Ramos (cell line): ENCODE results near the gene EVA1B.

Source experiments
- in situ Hi-C: fragments of 300-500 bp; cut with MboI; formaldehyde crosslinking; loops from one replicate; pipeline ENCODE4 v1.14.3; 2022; ENCODE audit warnings: low sequenced_read_pairs; ENCODE audit not compliant: unreplicated experiment

The EVA1B gene

GRCh38 chr1:36349241-36349671 lies 25.8 kb upstream of the EVA1B start:
- in situ Hi-C loops, result loop anchor here (5.0 kb wide), 1 partner anchor 68 kb away; no protein-coding TSS in a partner anchor

DNA sequence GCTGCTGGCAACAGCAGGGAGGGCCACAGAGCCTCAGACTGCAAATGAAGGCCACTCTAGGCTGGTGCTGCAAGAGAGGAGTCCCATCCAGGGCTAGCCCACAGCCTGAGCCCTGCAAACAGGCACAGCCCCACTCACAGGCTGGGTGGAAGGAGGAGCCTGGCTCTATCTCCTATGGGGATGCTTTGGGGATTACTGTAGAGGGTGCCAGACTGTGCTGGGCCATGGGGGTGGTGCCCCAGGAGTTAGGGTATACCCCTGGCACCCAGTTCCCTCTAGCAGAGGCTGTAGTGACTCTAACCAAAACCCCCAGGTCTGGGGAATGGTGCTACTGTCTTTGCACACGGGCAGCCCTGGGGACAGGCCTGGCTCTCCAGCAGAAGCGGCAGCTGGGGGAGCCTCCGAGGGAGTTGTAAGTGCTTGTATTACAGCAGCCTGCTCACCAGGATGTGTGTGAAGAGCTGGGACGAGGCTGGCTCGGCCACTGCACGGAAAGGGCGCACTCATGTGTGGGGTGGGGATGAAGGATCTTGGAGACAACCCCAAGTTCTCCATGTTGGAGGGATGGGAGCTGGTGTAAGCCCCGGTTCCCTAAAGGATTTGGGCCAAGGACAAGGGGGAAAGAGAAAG lies 23.4 kb upstream of the EVA1B start:
- in situ Hi-C loops, result loop anchor here (5.0 kb wide), 1 partner anchor 70 kb away; no protein-coding TSS in a partner anchor

- in situ Hi-C loops, result loop anchor here (5.0 kb wide), 1 partner anchor 72 kb away; no protein-coding TSS in a partner anchor
Observed at GRCh38 chr1:36345353-36345752, 21.9 kb upstream of the EVA1B start.

DNA sequence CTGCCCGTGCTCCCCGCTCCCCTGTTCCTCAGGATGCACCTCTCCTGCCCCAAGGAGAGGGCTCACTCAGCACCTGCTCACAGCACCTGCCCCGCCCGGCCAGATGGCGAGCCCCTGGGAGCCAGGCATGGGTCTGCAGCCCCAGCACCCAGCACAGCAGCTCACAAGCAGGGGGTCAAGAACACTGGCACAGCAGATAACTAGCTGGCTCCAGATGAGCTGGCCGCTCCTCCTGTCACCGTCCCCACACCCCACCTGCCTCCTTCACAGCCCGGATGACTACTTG lies 20.9 kb upstream of the EVA1B start:
- in situ Hi-C loops, result no loop called here

GRCh38 chr1:36343651-36344394 lies 20.4 kb upstream of the EVA1B start:
- in situ Hi-C loops, result no loop called here

GRCh38 chr1:36342426-36343185 lies 19.2 kb upstream of the EVA1B start:
- in situ Hi-C loops, result no loop called here

- in situ Hi-C loops, result no loop called here
Observed at GRCh38 chr1:36341626-36342320, 18.3 kb upstream of the EVA1B start.

DNA sequence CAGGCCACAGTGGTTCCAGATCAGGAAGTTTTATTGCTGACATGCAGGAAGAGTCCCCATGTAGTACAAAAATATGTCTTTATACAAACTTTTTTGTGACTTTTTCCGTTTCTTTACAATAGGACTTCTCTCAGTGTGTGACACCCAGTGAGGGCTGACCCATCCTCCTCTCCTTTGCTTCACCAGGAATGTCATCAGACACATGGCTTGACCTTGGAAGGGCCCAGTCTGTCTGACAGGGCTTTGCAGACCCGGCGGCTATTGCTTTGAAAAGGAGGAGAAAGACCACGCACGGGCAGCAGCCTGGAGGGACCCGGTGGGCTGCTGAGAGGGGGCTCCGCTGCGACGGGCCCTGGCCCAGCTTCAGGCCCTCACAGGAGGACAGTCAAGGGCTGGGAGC lies 16.2 kb upstream of the EVA1B start:
- in situ Hi-C loops, result no loop called here

GRCh38 chr1:36339215-36339614 lies 15.8 kb upstream of the EVA1B start:
- in situ Hi-C loops, result no loop called here

- in situ Hi-C loops, result no loop called here
Observed at GRCh38 chr1:36337830-36338229, 14.4 kb upstream of the EVA1B start.

- in situ Hi-C loops, result no loop called here
Observed at GRCh38 chr1:36330940-36331339, 7.5 kb upstream of the EVA1B start.

DNA sequence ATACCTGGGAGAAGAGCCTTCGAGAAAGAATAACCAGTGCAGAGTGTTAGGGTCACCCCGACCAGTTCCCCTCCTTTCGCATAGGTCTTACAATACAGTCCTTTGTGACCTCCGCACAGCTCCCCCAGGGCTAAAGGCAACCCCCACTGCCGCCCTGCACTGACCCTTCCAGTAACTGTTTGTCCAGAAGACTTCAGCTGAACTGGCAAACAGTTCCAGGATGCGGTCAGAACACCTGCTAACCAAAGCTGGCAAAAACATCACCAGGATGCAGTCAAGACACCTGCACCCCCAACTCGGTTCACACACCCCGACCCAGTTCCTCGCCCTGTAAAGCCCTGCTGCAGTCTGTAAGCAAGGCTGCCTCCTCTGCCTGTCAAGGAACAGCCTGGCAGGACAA lies 6.4 kb upstream of the EVA1B start:
- in situ Hi-C loops, result no loop called here

DNA sequence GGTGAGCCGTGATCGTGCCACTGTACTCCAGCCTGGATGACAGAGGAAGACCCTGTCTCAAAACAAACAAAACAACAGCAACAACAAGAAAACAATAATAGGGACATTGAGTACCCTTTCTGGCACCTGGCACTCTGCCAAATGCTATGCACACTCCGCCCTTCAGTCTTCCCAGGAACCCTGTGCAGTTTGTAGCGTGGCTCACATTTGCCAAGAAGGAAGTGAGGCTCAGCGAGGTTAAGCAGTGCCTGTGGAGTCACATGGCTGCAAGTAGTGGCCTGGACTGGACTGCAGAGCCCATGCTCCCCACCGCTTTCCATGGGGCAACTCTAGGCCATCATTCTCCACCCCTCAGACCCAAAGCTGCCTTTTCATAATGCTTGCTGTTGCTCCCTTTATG lies 5.3 kb upstream of the EVA1B start:
- in situ Hi-C loops, result no loop called here

GRCh38 chr1:36328088-36328480 lies 4.6 kb upstream of the EVA1B start:
- in situ Hi-C loops, result no loop called here

DNA sequence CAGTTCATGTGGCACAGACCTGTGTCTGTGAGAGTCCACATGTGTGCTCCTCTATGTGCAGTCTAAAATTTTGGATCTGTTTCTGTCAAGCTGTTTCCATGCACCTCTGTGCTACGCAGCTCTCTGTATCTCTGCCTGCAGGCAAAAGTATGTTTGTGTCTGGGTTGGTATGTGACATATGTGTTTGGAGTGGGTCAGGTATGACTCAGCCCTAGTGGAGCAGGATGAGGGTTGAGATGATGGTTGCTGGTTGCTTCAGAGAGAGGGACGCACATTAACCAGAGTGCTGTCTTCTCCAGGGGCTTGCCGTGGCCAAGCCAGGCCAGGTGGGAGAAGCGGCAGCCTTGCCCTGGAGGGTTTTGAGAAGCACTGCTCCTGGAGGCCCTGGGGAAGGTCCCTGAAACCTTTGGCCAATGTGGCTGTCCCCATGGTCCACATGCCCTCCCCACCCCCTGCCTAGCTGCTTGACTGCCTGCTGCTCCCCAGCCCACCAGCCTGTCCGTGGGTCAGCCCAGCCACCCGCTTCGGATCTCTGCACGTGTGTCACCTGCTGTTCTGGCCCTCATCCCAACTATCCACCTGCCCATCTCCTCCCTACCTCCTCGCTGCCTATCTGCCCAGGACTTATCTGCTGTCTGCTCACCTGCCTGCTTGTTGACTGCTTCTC lies 4.1 kb upstream of the EVA1B start:
- in situ Hi-C loops, result no loop called here

GRCh38 chr1:36326499-36326898 lies 3.1 kb upstream of the EVA1B start:
- in situ Hi-C loops, result no loop called here

- in situ Hi-C loops, result no loop called here
Observed at GRCh38 chr1:36324353-36324703, 883 bp upstream of the EVA1B start.

DNA sequence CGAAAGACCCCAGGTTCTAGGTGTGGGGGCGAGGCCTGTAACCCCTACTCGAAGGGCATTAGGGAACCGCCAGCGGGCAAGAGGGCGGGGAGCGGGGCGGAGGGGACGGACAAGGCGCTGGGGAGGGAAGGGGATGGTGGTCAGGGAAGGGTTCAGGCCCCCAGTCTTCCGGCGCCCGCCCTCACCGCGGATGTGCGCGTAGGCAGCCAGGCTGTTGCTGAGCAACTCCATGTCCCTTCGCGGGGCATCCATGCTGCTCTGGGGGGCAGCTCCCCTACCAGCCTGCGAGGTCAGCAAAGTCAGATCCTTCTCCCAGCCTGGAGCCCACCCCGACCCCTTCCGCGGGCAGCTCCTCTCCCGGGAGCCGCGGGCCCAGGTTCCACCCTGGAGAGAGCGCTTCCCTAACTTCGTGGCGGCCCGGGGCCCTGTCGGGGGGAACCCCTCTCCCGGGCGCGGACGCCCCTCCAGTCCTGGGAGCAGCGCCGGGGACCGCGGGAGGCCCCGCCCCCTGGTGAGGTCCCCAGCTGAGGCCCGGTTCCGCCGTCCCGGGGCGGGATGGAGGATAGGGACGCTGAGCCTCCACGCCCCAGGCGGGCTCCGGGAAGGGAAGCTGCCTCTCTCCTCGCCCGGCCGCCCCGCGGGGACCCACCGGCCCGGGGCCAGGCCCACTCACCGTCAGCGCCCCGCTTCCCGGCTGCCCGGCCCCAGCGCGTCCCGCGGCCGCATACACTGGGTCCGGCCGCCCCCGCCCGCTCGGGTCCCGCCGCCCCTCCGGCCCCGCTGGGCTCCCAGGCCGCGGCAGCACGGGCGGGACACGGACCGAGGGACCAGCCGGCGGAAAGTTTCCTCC lies 434 bp downstream of the EVA1B start:
- in situ Hi-C loops, result no loop called here

DNA sequence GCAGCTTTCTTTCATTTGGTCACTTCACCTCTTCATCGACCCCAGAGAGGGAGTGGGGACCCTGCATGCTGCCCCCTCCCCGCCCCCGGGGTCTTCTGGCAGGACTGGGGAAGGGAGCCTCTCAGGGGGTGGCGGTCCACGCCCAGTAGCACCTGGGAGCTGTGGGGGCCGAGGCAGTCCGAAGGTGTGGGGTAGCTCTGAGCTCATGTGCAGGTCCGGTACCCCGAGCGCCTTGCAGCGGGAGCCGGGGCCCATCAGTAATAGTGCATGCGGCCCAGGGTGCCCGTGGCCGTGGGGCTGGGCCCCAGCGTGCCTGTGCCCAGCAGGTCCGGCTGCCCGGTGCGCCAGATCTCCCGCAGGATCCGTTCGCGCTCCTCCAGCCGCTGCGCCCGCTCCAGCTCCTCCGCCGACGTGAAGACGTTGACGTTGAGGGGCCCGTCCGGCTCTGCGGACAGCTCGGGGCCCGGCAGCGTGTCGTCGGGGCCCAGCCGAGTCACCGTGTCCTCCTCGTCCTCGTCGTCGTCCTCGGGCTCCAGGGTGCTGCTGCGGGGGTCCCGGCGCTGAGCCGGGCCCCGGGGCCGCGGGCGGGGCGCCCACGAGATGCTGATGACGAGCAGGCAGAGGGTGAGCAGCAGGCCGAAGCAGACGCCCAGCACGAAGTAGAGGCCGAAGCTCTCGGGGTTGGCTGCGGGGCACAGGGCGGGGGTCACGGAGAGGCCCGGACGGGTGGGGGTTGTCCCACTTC lies 1.2 kb downstream of the EVA1B start:
- in situ Hi-C loops, result no loop called here
